HepG2 (cell line): ENCODE results near the gene MXRA8. TPM values are rescaled to one million over a fixed set of nuclear protein-coding genes. Genes with fewer than 3 reads are reported as not detected.

Source experiments
- HES4 ChIP-seq: sonication (generic); formaldehyde crosslinking; IDR thresholded peaks from 2 replicates; pipeline ENCODE4 v1.9.0; 2021; ENCODE audit warnings: mild to moderate bottlenecking, missing genetic modification reagents, borderline replicate concordance
- HOXD1 ChIP-seq: sonication (generic); formaldehyde crosslinking; IDR thresholded peaks from 2 replicates; pipeline ENCODE4 v1.5.0; 2020; ENCODE audit warnings: missing genetic modification reagents
- PCBP2 ChIP-seq: fragments of 200-400 bp; formaldehyde crosslinking; optimal IDR thresholded peaks from 2 replicates; pipeline ENCODE3; 2018; ENCODE audit warnings: low read length, low read depth; ENCODE audit not compliant: poor library complexity, severe bottlenecking
- PRPF4 ChIP-seq: fragments of 200-400 bp; formaldehyde crosslinking; IDR thresholded peaks from 2 replicates; pipeline ENCODE4 v1.6.1; 2016; ENCODE audit warnings: low read length, low read depth; ENCODE audit not compliant: poor library complexity, severe bottlenecking
- TCF12 ChIP-seq, 2 experiments: fragments of 450-650 bp in 1 of 2; sonication (generic) in 1 of 2; formaldehyde crosslinking in 1 of 2; IDR thresholded peaks; 2 replicates each; pipeline versions ENCODE4 v1.6.1 to v1.8.0; 2017 to 2022; ENCODE audit warnings: antibody characterized with exemption in 1 of 2, mild to moderate bottlenecking in 1 of 2, missing genetic modification reagents in 1 of 2, moderate library complexity in 1 of 2
- ZBTB7A ChIP-seq: sonication (generic); formaldehyde crosslinking; IDR thresholded peaks from 2 replicates; pipeline ENCODE4 v1.8.0; 2022; ENCODE audit warnings: mild to moderate bottlenecking, missing genetic modification reagents
- ZNF530 ChIP-seq: sonication (generic); formaldehyde crosslinking; IDR thresholded peaks from 2 replicates; pipeline ENCODE4 v1.5.0; 2020; ENCODE audit warnings: low read depth, mild to moderate bottlenecking, missing genetic modification reagents
- ZNF563 ChIP-seq: sonication (generic); formaldehyde crosslinking; IDR thresholded peaks from 2 replicates; pipeline ENCODE4 v1.8.0; 2022; ENCODE audit warnings: mild to moderate bottlenecking, moderate library complexity, missing genetic modification reagents
- polyA plus RNA-seq, 8 experiments: library from polyadenylated mRNA; depleted of rRNA in 3 of 8; stranded (reverse) in 7 of 8; unstranded in 1 of 8; fragments of >200 nt; fragmentation: Illumina TruSeq in 4 of 8; extraction: Trizol in 4 of 8; gene quantifications; 2 replicates each; pipeline versions ENCODE4 v1.2.1 to v1.2.3, GENCODE V29; 2011 to 2016; ENCODE audit warnings: low read depth in 4 of 8, missing spikeins in 1 of 8, mixed read lengths in 1 of 8; ENCODE audit not compliant: insufficient read depth in 1 of 8
- total RNA-seq, 5 experiments: library from RNA; depleted of rRNA; stranded (reverse); fragments of >200 nt; fragmentation: Illumina TruSeq; extraction: Trizol; gene quantifications; 2 replicates each; pipeline ENCODE4 v1.2.3, GENCODE V29; 2016; ENCODE audit warnings: low read depth in 1 of 5
- TF ChIP-seq, protein P1 (sequence below): sonication (generic); formaldehyde crosslinking; conservative IDR thresholded peaks from 2 replicates; pipeline ENCODE4 v1.8.0; 2022; ENCODE audit warnings: missing genetic modification reagents
- TF ChIP-seq, protein P2 (sequence below): sonication (generic); formaldehyde crosslinking; IDR thresholded peaks from 2 replicates; pipeline ENCODE4 v1.5.1; 2020; ENCODE audit warnings: mild to moderate bottlenecking, missing genetic modification reagents, moderate library complexity
- TF ChIP-seq, protein P3 (sequence below): sonication (generic); formaldehyde crosslinking; IDR thresholded peaks from 2 replicates; pipeline ENCODE4 v1.5.0; 2020; ENCODE audit warnings: missing genetic modification reagents
- TF ChIP-seq, protein P4 (sequence below): sonication (generic); formaldehyde crosslinking; IDR thresholded peaks from 2 replicates; pipeline ENCODE4 v1.5.1; 2020; ENCODE audit warnings: mild to moderate bottlenecking, missing genetic modification reagents, moderate library complexity
- TF ChIP-seq, protein P5 (sequence below): sonication (generic); formaldehyde crosslinking; IDR thresholded peaks from 2 replicates; pipeline ENCODE4 v1.4.0; 2020; ENCODE audit warnings: missing genetic modification reagents
- TF ChIP-seq, protein P6 (sequence below): IDR thresholded peaks from 2 replicates; pipeline ENCODE4 v1.6.1; 2016; ENCODE audit warnings: missing compliant biosample characterization, missing genetic modification reagents, borderline replicate concordance
- TF ChIP-seq, protein P7 (sequence below): sonication (generic); formaldehyde crosslinking; IDR thresholded peaks from 2 replicates; pipeline ENCODE4 v1.4.0; 2020; ENCODE audit warnings: missing genetic modification reagents

The MXRA8 gene
- total and polyA plus RNA-seq, 2 of the 13 experiments (the other 11 are each of a cell fraction or from before 2014, with no cell fraction given) = 19.8 to 44.8 TPM

DNA sequence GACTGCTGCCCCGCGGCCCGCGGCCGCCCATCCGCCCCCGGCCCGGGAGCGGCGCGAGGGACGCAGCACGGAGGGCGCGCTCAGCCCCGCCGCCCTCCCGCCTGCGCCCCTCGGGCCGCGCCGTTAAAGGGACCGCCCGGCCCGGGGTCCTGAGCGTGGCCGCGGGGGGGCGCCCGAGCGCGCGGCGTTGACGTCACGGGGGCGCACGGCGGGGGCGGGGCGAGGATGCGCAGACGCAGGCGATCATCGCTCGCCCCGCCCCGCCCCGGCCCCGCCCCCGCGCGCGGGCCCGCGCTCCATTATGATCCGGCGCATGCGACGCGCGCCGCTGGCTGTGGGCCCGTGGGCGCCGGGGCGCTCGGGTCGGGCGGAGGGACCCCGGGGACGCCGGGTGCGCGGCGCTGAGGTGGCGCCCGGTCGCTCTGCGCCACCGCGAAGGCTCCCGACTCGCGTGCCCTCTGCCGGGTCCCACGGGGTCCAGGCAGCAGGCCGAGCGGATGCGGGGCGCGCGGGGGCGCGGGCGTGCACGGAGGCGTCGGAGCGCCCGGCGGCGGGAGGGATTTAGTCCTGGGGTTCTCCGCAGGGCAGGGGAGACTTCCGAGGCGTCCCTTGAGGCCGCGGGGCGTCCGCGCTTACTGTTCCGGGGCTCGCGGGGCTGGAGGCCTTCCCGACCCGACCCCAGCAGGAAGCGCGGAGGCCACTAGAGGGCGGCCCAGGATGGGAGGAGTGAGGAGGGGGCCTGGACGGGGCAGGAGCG, 8.9 kb downstream of the MXRA8 start, which contains the start of gene DVL1 (continued):
- TF ChIP-seq, protein P1, sequence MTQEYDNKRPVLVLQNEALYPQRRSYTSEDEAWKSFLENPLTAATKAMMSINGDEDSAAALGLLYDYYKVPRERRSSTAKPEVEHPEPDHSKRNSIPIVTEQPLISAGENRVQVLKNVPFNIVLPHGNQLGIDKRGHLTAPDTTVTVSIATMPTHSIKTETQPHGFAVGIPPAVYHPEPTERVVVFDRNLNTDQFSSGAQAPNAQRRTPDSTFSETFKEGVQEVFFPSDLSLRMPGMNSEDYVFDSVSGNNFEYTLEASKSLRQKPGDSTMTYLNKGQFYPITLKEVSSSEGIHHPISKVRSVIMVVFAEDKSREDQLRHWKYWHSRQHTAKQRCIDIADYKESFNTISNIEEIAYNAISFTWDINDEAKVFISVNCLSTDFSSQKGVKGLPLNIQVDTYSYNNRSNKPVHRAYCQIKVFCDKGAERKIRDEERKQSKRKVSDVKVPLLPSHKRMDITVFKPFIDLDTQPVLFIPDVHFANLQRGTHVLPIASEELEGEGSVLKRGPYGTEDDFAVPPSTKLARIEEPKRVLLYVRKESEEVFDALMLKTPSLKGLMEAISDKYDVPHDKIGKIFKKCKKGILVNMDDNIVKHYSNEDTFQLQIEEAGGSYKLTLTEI (CRISPR knock-in tag) = no peak
- TF ChIP-seq ZNF563 (CRISPR knock-in tag) (0 out of 2 replicates have a peak, but pooled peaks have one; percentile 35), PRPF4 (no peak), HES4 (0 out of 2 replicates have a peak, but pooled peaks have one; percentile 57), TCF12 (IDR thresholded peaks at IDR 0.05) (no peak), TCF12 (CRISPR knock-in tag; IDR thresholded peaks at IDR 0.05) (no peak), ZNF530 (CRISPR knock-in tag) (no peak), HOXD1 (CRISPR knock-in tag) (no peak), ZBTB7A (CRISPR knock-in tag) (peak; percentile 90), PCBP2 (no peak)
- TF ChIP-seq, protein P2, sequence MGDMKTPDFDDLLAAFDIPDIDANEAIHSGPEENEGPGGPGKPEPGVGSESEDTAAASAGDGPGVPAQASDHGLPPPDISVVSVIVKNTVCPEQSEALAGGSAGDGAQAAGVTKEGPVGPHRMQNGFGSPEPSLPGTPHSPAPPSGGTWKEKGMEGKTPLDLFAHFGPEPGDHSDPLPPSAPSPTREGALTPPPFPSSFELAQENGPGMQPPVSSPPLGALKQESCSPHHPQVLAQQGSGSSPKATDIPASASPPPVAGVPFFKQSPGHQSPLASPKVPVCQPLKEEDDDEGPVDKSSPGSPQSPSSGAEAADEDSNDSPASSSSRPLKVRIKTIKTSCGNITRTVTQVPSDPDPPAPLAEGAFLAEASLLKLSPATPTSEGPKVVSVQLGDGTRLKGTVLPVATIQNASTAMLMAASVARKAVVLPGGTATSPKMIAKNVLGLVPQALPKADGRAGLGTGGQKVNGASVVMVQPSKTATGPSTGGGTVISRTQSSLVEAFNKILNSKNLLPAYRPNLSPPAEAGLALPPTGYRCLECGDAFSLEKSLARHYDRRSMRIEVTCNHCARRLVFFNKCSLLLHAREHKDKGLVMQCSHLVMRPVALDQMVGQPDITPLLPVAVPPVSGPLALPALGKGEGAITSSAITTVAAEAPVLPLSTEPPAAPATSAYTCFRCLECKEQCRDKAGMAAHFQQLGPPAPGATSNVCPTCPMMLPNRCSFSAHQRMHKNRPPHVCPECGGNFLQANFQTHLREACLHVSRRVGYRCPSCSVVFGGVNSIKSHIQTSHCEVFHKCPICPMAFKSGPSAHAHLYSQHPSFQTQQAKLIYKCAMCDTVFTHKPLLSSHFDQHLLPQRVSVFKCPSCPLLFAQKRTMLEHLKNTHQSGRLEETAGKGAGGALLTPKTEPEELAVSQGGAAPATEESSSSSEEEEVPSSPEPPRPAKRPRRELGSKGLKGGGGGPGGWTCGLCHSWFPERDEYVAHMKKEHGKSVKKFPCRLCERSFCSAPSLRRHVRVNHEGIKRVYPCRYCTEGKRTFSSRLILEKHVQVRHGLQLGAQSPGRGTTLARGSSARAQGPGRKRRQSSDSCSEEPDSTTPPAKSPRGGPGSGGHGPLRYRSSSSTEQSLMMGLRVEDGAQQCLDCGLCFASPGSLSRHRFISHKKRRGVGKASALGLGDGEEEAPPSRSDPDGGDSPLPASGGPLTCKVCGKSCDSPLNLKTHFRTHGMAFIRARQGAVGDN (CRISPR knock-in tag) = peak; percentile 58
- TF ChIP-seq, protein P3, sequence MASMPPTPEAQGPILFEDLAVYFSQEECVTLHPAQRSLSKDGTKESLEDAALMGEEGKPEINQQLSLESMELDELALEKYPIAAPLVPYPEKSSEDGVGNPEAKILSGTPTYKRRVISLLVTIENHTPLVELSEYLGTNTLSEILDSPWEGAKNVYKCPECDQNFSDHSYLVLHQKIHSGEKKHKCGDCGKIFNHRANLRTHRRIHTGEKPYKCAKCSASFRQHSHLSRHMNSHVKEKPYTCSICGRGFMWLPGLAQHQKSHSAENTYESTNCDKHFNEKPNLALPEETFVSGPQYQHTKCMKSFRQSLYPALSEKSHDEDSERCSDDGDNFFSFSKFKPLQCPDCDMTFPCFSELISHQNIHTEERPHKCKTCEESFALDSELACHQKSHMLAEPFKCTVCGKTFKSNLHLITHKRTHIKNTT (CRISPR knock-in tag) = no peak
- TF ChIP-seq, protein P4, sequence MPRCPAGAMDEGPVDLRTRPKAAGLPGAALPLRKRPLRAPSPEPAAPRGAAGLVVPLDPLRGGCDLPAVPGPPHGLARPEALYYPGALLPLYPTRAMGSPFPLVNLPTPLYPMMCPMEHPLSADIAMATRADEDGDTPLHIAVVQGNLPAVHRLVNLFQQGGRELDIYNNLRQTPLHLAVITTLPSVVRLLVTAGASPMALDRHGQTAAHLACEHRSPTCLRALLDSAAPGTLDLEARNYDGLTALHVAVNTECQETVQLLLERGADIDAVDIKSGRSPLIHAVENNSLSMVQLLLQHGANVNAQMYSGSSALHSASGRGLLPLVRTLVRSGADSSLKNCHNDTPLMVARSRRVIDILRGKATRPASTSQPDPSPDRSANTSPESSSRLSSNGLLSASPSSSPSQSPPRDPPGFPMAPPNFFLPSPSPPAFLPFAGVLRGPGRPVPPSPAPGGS (CRISPR knock-in tag) = 0 out of 2 replicates have a peak, but pooled peaks have one; percentile 29
- TF ChIP-seq, protein P5, sequence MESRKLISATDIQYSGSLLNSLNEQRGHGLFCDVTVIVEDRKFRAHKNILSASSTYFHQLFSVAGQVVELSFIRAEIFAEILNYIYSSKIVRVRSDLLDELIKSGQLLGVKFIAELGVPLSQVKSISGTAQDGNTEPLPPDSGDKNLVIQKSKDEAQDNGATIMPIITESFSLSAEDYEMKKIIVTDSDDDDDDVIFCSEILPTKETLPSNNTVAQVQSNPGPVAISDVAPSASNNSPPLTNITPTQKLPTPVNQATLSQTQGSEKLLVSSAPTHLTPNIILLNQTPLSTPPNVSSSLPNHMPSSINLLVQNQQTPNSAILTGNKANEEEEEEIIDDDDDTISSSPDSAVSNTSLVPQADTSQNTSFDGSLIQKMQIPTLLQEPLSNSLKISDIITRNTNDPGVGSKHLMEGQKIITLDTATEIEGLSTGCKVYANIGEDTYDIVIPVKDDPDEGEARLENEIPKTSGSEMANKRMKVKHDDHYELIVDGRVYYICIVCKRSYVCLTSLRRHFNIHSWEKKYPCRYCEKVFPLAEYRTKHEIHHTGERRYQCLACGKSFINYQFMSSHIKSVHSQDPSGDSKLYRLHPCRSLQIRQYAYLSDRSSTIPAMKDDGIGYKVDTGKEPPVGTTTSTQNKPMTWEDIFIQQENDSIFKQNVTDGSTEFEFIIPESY (CRISPR knock-in tag) = peak; percentile 16; the same call in 1 of the 2 replicates
- TF ChIP-seq, protein P6, sequence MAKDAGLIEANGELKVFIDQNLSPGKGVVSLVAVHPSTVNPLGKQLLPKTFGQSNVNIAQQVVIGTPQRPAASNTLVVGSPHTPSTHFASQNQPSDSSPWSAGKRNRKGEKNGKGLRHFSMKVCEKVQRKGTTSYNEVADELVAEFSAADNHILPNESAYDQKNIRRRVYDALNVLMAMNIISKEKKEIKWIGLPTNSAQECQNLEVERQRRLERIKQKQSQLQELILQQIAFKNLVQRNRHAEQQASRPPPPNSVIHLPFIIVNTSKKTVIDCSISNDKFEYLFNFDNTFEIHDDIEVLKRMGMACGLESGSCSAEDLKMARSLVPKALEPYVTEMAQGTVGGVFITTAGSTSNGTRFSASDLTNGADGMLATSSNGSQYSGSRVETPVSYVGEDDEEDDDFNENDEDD (CRISPR knock-in tag) = no peak
- TF ChIP-seq, protein P7, sequence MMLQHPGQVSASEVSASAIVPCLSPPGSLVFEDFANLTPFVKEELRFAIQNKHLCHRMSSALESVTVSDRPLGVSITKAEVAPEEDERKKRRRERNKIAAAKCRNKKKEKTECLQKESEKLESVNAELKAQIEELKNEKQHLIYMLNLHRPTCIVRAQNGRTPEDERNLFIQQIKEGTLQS = no peak
